Progenitor cell of endocrine pancreas (in vitro differentiated cells): ENCODE results near the gene NDUFAF3. TPM values are rescaled to one million over a fixed set of nuclear protein-coding genes. Genes with fewer than 3 reads are reported as not detected.

ENCODE experiments used
- DNase-seq: peaks from one replicate; pipeline ENCODE4 v3.0.0; 2021; ENCODE audit warnings: low spot score; ENCODE audit not compliant: unreplicated experiment
- H3K27ac Mint-ChIP-seq: 2 replicates; pipeline ENCODE4 v1.8.0; 2021; ENCODE audit warnings: mild to moderate bottlenecking, moderate library complexity, mixed read lengths
- H3K27me3 Mint-ChIP-seq: 2 replicates; pipeline ENCODE4 v1.8.0; 2021; ENCODE audit warnings: mixed read lengths
- H3K36me3 Mint-ChIP-seq: 2 replicates; pipeline ENCODE4 v1.8.0; 2022; ENCODE audit warnings: mixed read lengths; ENCODE audit not compliant: insufficient read depth
- H3K4me1 Mint-ChIP-seq: 2 replicates; pipeline ENCODE4 v1.8.0; 2021; ENCODE audit warnings: low read depth, mixed read lengths
- H3K4me3 Mint-ChIP-seq: 2 replicates; pipeline ENCODE4 v1.8.0; 2021; ENCODE audit warnings: low read depth, mild to moderate bottlenecking, moderate library complexity, mixed read lengths
- H3K9me3 Mint-ChIP-seq: 2 replicates; pipeline ENCODE4 v1.8.0; 2021; ENCODE audit warnings: low read depth, mixed read lengths
- total RNA-seq: library from RNA; stranded (reverse); gene quantifications from 2 replicates; pipeline ENCODE4 v1.2.1, GENCODE V29; 2021
- TF ChIP-seq, protein P1 (sequence below): fragments of 200-600 bp; sonication (generic); IDR thresholded peaks from one replicate; pipeline ENCODE4 v1.5.0; 2021; ENCODE audit warnings: antibody characterized with exemption, mild to moderate bottlenecking; ENCODE audit not compliant: unreplicated experiment

NDUFAF3 gene
- total RNA-seq, 1 donor from 2014 or later = 46.1 TPM

DNA sequence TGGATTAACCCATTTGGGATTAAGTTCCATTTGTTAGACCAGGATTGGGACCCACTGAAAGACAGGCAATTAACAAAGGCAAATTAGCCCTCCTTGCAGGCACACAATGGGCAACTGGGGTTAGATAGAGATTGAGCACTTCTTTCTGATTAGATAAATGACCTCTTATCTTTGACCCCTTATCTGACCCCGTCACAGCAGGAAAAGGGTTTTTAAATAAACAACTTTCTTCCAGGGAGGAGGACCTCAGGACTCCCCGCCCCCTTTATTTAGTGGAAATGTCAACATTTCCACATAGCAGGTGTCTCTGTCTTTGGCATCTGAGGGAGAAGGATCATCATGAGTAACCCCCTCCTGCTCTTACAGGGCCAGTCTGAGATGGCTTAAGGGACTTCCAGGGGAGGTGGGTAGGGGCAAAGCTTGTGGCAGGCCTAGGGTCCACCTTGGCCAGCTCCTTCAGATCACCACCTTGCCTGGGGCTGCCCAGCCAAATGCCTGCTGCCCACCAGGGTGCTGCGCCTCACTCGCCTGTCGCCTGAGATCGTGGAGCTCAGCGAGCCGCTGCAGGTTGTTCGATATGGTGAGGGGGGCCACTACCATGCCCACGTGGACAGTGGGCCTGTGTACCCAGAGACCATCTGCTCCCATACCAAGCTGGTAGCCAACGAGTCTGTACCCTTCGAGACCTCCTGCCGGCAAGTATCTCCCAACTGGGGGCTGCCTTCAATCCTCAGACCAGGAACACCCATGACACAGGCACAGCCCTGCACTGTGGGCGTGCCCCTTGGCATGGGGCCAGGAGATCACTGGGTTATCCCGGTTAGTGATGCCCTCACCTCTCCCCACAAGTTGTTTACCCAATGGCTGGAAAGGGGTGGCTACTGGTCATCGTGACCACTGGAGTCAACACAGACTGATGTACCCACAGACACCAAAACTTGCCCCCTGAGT is 17.3 kb upstream of the NDUFAF3 start:
- Mint-ChIP-seq H3K4me1 (peaks cover 35% of the 10 kb centered on the region), H3K27me3 (peaks cover 21% of the 10 kb centered on the region), H3K9me3 (no peaks in the 10 kb centered on the region), H3K36me3 (peaks cover 17% of the 10 kb centered on the region), H3K27ac (no peak overlapping the region), H3K4me3 (no peak overlapping the region)
- TF ChIP-seq, protein P1, sequence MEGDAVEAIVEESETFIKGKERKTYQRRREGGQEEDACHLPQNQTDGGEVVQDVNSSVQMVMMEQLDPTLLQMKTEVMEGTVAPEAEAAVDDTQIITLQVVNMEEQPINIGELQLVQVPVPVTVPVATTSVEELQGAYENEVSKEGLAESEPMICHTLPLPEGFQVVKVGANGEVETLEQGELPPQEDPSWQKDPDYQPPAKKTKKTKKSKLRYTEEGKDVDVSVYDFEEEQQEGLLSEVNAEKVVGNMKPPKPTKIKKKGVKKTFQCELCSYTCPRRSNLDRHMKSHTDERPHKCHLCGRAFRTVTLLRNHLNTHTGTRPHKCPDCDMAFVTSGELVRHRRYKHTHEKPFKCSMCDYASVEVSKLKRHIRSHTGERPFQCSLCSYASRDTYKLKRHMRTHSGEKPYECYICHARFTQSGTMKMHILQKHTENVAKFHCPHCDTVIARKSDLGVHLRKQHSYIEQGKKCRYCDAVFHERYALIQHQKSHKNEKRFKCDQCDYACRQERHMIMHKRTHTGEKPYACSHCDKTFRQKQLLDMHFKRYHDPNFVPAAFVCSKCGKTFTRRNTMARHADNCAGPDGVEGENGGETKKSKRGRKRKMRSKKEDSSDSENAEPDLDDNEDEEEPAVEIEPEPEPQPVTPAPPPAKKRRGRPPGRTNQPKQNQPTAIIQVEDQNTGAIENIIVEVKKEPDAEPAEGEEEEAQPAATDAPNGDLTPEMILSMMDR = no peak
- DNase-seq = no peak

DNA sequence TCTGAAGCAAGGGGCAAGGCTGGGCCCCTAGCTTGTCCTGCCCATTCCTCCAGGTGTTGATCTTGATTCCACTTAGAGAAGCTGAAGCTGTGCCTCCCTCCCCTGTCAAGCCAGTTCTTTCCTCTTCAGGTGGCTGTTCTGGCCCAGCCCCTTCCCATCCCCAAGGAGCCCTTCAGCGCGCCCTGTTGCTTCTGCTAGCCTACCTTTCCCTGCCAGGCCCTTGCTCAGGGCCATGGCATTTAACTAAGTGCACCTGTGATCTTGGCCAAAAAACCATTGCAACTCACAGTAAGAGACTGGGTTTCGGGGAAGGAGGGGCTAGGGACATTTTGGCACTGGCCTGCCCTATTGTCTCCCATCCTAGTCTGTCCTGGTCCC is 16.6 kb upstream of the NDUFAF3 start:
- H3K4me3 Mint-ChIP-seq = no peak overlapping the region

DNA sequence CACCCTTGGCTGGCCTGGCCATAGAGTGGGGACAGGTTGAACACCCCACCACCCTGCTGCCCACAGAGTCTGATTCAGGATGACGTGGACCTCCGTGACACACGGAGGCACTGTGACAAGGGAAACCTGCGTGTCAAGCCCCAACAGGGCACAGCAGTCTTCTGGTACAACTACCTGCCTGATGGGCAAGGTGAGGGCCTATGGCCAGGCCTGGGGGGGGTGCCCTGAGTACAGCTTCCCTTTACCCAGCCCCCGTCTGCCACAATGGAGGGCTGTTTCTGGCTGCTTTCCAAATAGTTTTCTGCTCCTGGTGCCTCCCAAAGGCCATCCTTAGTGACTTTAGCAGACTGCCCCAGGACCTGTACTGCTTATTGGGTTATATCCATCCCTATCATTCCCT is 15.9 kb upstream of the NDUFAF3 start:
- peaks cover 17% of the 10 kb centered on the region for H3K36me3 Mint-ChIP-seq
- peaks cover 16% of the 10 kb centered on the region for H3K27me3 Mint-ChIP-seq

More for the DNA sequence above, 16.6 kb upstream of the NDUFAF3 start:
- no peak for DNase-seq
- peaks cover 17% of the 10 kb centered on the region for H3K36me3 Mint-ChIP-seq
- TF ChIP-seq, protein P1 = no peak
- peaks cover 30% of the 10 kb centered on the region for H3K4me1 Mint-ChIP-seq
- peaks cover 21% of the 10 kb centered on the region for H3K27me3 Mint-ChIP-seq
- H3K27ac Mint-ChIP-seq = no peak overlapping the region
- H3K9me3 Mint-ChIP-seq = no peaks in the 10 kb centered on the region

DNA sequence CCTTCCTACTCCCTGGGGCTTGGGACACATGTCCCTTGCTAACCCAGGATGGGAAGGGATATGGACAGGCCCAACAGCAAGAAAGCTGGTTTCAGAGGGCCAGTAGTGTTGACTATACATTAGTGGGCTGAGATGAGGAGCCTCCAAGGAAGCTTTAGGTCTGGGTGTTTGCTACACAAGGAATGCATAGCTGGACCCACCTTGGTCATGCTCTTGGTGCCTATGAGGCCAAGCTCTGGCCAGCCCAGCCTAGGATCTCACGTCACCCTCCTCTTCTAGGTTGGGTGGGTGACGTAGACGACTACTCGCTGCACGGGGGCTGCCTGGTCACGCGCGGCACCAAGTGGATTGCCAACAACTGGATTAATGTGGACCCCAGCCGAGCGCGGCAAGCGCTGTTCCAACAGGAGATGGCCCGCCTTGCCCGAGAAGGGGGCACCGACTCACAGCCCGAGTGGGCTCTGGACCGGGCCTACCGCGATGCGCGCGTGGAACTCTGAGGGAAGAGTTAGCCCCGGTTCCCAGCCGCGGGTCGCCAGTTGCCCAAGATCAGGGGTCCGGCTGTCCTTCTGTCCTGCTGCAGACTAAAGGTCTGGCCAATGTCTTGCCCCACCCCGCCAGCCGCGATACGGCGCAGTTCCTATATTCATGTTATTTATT is 15.4 kb upstream of the NDUFAF3 start:
- peaks cover 13% of the 10 kb centered on the region for H3K27me3 Mint-ChIP-seq

More for the DNA sequence above, 15.9 kb upstream of the NDUFAF3 start:
- Mint-ChIP-seq H3K9me3 (no peaks in the 10 kb centered on the region), H3K27ac (no peak overlapping the region), H3K4me1 (peaks cover 25% of the 10 kb centered on the region), H3K4me3 (peak overlapping the region; percentile 100)
- no peak for DNase-seq
- TF ChIP-seq, protein P1 = no peak

More for the DNA sequence above, 15.4 kb upstream of the NDUFAF3 start:
- peak overlapping the region; percentile 100 for H3K27ac Mint-ChIP-seq
- peak overlapping the region; percentile 100 for H3K4me3 Mint-ChIP-seq
- peaks cover 23% of the 10 kb centered on the region for H3K4me1 Mint-ChIP-seq
- no peaks in the 10 kb centered on the region for H3K9me3 Mint-ChIP-seq
- peaks cover 20% of the 10 kb centered on the region for H3K36me3 Mint-ChIP-seq
- TF ChIP-seq, protein P1 = no peak
- no peak for DNase-seq
